Upper lobe of left lung (tissue), 4 donors: ENCODE data around the gene NPHS1.

Source experiments
- EP300 ChIP-seq, 4 donors: sonication (generic); formaldehyde crosslinking; IDR thresholded peaks; one replicate each; pipeline ENCODE4 v1.5.1; 2017; ENCODE audit warnings: antibody characterized with exemption in 4 of 4, control low read depth in 2 of 4
- POLR2A ChIP-seq, 4 donors: fragments of 450-650 bp; IDR thresholded peaks; one replicate each; pipeline ENCODE4 v1.5.1; 2016 to 2017; ENCODE audit warnings: antibody characterized with exemption in 4 of 4, mild to moderate bottlenecking in 2 of 4
- TF ChIP-seq, protein P1 (sequence below), 6 experiments: fragments of 450-650 bp in 4 of 6; fragments of 200-600 bp in 2 of 6; sonication (generic) in 2 of 6; IDR thresholded peaks; one replicate each; pipeline ENCODE4 v1.5.1; 2016 to 2019; ENCODE audit warnings: antibody characterized with exemption in 6 of 6

DNA sequence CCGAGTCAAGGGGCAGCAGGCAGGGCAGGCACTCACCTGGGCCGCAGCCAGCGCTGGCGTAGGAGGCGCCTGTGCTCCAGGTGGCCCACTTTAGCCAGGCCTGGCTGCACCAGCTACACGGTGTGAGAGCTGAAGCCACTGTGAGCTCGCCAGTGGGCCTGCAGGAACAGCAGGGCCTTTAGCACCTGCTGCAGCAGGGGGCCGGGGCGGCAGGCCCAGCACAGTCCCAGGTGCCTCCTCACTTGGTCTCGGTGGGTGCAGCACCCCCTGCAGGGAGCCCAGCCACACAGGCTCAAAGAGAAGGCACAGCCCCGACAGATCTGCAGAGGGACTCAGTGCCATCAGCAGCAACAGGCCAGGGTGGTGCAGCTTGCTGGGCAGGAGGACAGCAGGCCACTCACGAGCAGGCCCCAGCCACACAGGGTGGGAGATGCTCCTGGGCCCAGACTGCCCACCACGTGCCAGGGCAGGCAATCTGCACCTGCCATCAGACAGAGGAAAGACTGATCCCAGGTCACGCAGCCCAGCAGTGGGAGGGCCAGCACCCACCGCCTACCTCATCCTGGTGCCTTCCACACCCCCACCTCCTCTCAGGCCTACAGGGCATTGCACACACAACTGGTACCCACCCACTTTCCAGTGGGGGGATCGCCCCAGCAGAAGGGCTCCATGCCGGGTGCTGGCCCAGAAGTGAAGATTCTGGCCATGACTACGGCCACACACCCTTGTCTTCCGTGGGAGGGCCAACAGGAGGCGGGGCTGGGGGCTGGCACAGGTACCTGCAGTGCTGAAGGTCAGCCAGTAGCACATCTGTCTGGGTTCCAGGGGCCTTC lies 61.1 kb downstream of the NPHS1 start:
- TF ChIP-seq EP300 (IDR thresholded peaks at IDR 0.05) (no peak), POLR2A (IDR thresholded peaks at IDR 0.05) (no peak)
- TF ChIP-seq, protein P1, sequence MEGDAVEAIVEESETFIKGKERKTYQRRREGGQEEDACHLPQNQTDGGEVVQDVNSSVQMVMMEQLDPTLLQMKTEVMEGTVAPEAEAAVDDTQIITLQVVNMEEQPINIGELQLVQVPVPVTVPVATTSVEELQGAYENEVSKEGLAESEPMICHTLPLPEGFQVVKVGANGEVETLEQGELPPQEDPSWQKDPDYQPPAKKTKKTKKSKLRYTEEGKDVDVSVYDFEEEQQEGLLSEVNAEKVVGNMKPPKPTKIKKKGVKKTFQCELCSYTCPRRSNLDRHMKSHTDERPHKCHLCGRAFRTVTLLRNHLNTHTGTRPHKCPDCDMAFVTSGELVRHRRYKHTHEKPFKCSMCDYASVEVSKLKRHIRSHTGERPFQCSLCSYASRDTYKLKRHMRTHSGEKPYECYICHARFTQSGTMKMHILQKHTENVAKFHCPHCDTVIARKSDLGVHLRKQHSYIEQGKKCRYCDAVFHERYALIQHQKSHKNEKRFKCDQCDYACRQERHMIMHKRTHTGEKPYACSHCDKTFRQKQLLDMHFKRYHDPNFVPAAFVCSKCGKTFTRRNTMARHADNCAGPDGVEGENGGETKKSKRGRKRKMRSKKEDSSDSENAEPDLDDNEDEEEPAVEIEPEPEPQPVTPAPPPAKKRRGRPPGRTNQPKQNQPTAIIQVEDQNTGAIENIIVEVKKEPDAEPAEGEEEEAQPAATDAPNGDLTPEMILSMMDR (IDR thresholded peaks at IDR 0.05), result no peak
